Inflammatory macrophage treated with lipopolysaccharide for 4 hours (primary cell): ENCODE data around the gene PLCB3.
"Not testable (repeated sequence)": the region's sequence is repeated elsewhere in the genome, so short reads cannot be mapped to it uniquely, and the experiment has no call there.

ENCODE experiments used
- DNase-seq: peaks from one replicate; pipeline ENCODE4 v3.0.0-alpha.2; 2020

PLCB3 gene

GRCh38 chr11:64237484-64237951, 13.8 kb upstream of the PLCB3 start:
- DNase-seq: no peak

GRCh38 chr11:64238076-64238475, 13.3 kb upstream of the PLCB3 start:
- DNase-seq: no peak

GRCh38 chr11:64238999-64239398, 12.3 kb upstream of the PLCB3 start:
- peak; percentile 68 for DNase-seq

GRCh38 chr11:64239662-64240434, 11.5 kb upstream of the PLCB3 start:
- DNase-seq: peak; percentile 98

GRCh38 chr11:64240435-64241240, 10.7 kb upstream of the PLCB3 start, which contains the start of gene FKBP2:
Gene FKBP2, plus strand, starts transcription at chr11:64241095. Its CDS starts 1,293 bp downstream, at chr11:64242388.
- DNase-seq: peak; percentile 99

GRCh38 chr11:64241241-64241490, 10.2 kb upstream of the PLCB3 start:
- DNase-seq: peak; percentile 100

- DNase-seq: peak; percentile 25
Observed at GRCh38 chr11:64241491-64242374, 9.6 kb upstream of the PLCB3 start.

- DNase-seq: no peak
Observed at GRCh38 chr11:64243236-64243854, 8.0 kb upstream of the PLCB3 start.

GRCh38 chr11:64244107-64244506, 7.2 kb upstream of the PLCB3 start:
- no peak for DNase-seq

- no peak for DNase-seq
Observed at GRCh38 chr11:64244966-64245365, 6.4 kb upstream of the PLCB3 start.

GRCh38 chr11:64245401-64245796, 5.9 kb upstream of the PLCB3 start:
- DNase-seq: no peak

GRCh38 chr11:64245797-64246620, 5.3 kb upstream of the PLCB3 start:
- DNase-seq: peak; percentile 78

GRCh38 chr11:64246621-64246870, 4.8 kb upstream of the PLCB3 start:
- DNase-seq: not testable (repeated sequence)

- DNase-seq: peak; percentile 74
Observed at GRCh38 chr11:64246871-64247728, 4.2 kb upstream of the PLCB3 start, which contains the start of gene PPP1R14B. Gene PPP1R14B, minus strand, starts transcription at chr11:64246943. Its CDS starts 270 bp downstream, at chr11:64246673.

- DNase-seq: no peak
Observed at GRCh38 chr11:64247729-64248531, 3.4 kb upstream of the PLCB3 start.

- DNase-seq: no peak
Observed at GRCh38 chr11:64248578-64248977, 2.8 kb upstream of the PLCB3 start.

GRCh38 chr11:64249038-64249437, 2.3 kb upstream of the PLCB3 start:
- DNase-seq: no peak

GRCh38 chr11:64249563-64250414, 1.5 kb upstream of the PLCB3 start:
- DNase-seq: no peak

- no peak for DNase-seq
Observed at GRCh38 chr11:64250415-64251015, 815 bp upstream of the PLCB3 start.
